Activated CD8-positive, alpha-beta memory T cell treated with anti-CD3 and anti-CD28 coated beads for 1 hour (primary cell): Measurements from ENCODE around the gene RSBN1.

ENCODE experiments used
- DNase-seq, 2 donors: peaks; one replicate each; pipeline ENCODE4 v3.0.0-alpha.2; 2020; ENCODE audit warnings: low read depth in 1 of 2; ENCODE audit errors: extremely low read depth in 1 of 2

RSBN1 gene

DNA sequence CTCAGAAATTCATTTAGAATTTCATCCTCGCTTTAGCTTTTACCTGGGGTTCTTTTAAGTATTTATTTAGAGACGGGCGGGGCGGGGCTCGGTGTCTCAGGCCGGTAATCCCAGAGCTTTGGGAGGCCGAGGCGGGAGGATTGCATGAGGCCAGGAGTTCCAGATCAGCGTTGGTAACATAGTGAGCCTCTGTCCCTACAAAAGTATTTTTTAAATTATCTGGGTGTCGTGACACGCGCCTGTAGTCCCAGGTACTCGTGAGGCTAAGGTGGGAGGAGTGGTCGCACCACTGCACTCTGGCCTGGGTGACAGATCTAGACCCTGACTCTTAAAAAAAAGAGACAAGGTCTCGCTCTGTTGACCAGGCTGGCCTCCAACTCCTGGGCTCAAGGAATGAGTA is 942 bp upstream of the RSBN1 start:
- DNase-seq, result no peak

DNA sequence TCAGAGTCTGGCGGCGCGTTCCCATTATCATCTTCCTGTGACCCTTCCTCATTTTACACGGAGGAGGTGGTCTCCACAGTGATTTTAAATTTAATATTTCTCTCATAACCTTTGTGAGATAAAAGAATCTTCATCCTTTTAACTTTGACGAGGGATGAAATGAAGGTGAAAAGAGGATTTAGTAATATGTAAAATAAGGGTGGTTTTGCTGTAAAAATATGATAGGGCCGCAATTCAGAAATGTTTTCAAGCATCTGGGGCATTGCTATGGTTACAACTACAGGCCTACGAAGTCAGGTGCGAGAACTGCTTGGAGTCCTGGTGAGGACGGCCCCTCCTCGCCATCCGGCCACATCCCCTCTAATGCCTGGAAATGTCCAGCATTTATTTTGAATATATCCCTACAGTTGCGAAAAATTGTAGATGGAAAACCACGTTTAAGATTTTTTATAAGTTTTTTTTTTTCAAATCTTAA is 422 bp upstream of the RSBN1 start:
- no peak for DNase-seq

DNA sequence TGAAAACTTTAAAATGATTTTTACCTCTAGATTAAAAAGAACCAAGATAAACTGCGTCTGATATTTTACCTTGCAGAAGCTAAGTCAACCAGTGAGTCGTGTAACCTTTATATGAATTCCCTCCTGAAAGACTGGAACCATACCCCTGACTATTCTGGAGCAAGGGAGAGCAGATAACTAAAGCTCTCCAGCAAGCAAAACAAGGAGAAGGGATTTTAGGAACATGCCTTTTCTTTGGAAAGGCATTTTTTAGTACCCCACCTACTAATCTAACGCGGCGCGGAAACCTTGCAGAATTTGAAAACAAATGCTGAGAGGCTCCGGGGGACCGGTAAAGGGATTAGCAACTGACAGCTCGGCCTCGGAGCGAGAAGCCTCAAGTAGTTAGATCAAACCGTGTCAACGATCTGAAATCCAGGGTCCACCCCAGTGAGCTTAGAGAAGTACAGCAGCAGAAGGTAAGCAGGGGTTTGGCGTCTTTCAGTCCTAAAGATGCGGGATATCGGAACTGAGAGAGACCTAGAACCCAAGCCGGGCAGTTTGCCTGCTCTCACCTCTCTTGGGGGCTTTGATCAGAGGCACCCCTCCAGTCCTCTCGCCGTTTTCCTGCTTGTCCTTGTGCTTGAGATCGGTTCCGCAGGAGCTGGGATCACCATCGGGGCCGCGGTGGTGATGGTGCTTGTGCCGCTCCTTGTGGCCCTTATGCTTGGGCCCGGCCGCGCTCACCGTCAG is 954 bp downstream of the RSBN1 start:
- DNase-seq, result peak in 1 of 2 donors; percentile 27

DNA sequence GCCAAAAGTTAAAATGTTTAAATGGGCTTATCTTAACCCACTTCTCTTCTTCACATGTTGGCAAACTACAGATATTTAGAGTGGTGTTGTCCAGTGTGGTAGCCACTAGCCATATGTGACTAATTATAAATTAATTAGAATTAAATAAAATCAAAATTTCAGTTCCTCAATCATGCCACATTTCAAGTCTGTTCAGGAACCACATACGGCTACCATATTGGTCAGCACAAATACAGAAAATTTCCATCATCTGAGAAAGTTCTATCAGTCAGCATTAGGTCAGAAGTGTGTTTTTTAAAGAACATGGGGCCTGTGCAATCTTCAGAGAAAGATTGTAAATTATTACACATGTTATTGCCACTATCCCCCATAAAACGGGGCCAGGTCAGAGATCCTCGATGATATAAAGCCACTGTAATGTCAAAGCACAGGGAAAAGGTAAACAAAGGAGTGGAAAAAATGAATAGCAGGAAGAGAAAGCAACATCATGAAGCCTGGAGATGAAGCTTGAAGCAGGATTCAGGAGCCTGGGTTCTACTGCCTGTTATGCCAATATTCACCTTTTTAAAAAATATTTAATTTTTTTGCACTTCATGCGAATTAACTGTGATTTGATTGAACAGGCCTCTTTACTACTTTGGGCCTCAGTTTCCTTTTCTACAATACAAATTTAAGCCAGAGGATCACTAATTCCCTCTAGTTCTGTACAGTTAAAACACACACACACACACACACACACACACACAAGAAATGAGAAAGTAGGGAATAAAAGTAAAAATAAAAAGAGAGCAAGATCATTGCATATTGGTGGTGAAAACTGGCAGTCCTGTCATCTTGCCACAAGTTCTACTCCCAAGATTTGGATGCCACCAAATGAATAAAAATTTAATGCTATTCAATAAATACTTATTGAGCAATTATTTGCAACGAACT is 2.3 kb downstream of the RSBN1 start:
- no peak for DNase-seq

DNA sequence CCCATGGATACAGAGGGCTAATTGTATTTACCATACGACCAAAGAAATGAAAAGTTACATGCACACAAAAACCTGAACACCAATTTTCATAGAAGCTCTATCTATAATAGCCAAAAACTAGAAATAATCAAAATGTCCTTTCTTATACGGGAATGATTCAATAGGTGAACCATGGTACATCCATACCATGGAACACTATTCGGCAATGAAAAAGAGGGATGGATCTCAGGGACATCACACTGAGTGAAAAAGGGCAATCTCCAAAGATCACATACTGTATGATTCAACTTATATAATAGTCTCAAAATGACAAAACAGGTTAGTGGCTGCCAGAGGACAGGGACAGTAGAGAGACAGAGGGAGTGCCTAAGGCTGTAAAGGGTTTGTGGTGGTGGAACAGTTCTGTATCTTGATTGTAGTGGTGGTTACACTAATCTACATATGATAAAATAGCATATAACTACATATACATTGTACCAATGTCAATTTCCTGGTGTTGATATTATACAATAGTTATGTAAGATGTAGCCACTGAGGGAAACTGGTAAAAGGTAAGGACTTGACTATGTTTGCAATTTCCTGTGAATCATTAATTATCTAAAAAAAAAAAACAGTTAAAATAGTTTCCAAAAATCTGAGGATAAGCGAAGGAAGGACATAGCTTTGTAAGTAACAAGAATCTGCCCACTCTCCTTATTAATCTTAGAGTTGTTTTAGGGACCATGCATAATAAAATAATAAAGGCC is 3.7 kb downstream of the RSBN1 start:
- no peak for DNase-seq

DNA sequence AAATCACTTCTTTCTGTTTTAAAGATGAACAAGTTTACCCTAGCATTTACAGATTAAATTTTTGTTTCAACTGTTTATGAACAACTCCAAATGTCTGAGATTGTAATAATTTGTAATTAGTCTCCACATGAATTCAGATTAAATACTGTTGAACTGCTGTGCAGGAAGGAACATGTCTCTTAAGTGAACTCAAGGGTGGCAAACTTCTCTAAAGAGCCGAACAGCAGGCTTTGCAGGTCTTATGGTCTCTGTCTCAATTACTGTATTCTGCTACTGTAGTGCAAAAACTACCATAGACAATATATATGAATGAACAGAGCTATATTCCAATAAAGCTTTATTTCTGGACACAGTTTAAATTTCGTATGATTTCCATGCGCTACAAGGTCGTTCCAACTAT is 6.6 kb downstream of the RSBN1 start:
- no peak for DNase-seq

DNA sequence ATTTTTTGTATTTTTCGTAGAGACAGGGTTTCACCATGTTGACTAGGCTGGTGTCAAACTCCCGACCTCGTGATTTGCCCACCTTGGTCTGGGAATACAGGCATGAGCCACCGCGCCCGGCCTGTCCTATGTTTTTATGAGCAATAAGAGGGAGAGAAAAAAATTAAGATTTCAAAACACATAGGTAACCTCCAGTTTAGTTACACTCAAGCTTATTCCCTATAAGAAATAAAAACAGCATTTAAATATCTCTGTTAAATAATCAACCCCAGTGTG is 7.1 kb downstream of the RSBN1 start:
- DNase-seq, result no peak

DNA sequence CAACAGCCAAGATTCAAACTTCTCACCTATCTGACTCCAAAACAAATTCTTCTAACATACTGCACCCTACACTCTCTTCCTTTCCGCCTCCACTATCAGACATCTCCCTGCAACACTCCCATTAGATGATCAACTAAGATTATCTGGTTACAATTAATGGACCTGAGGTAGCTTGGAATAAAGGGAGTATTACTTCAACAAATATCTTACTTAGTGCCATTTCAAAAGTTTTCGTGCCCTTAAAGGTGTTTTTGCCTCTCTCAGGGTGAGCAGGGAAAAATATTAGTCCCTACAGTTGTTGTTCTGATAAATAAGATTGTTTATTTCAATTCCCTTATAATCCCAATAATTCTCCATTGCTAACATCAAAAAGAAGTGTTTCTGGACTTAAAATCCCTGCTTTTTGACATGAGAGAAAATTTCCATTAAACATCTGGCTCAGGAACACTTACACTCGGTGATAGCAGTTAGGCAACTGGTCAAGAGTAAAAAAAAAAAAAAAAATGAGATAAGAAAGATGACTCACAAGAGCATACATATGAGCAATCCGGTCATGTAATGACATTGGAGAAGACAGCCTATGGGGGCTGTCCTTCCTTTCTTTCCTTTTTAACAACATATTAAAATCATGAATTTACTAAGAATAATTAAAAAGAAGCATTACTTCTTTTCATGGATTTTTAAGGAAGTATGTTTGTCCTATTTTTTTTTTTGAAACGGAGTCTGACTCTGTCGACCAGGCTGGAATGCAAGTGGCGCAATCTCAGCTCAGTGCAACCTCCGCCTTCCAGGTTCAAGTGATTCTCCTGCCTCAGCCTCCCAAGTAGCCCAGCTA is 7.6 kb downstream of the RSBN1 start:
- DNase-seq, result no peak

DNA sequence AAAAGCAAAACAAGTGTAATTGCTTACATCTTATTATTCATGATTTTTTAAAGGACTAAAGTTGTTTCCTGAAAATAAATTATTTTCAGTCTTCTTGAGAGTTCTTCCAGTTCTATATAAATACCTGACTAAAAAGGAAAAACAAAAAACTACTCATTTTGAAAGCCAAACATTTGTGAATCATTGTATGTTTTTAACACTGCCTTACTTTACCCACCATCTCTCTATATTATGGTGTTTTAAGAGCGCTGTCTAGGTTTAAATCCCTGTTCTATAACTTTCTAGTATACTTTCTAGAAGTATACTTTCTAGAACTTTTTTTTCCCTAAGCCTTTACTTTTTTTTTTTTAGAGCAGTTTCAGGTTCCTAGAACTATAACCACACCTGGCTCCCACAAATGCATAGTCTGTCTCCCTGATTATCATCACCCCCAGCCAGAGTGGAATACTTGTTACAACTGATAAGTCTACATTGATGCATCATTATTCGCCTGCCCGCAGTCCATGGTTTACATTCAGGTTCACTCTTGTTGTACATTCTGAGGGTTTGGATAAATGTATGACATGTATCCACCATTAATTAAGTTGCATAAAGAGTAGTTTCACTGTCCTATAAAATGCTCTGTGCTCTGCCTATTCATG is 9.8 kb downstream of the RSBN1 start:
- DNase-seq, result no peak

DNA sequence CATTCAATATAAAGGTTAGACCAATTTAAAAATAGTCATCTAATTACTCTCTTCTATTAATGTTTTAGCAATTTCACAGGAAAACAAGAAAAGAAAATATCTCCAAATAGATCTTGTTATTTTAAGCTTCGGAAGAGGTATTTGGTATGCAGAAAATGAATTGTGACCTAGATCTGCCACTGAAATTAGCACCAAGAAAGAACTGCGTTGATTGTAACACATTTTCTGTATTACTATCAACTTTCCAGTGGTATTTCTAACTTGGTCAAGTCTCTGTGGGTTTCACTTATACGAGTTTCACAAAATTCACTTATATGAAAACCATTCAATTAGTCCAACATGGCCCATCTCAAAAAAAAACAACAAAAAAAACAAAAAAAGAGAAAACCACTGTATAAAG is 11.8 kb downstream of the RSBN1 start:
- DNase-seq, result no peak

DNA sequence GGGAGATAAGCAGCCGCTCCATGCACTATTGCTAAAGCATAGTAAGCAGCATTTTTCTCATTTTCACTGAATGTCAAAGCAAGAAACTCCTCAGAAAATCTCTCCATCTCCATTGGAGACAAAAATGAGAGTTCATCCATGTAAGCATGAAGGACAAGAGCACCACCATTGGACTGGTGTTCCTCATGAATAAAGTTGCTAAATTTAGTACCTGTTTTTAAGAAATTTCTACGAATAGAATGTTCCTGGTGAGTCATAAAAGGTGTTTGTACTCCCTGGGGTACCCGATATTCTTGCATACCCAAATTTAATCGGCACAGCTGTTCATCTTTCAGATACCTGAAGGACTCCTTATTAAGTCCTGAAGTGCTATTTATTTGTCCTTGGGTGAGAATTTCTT is 14.8 kb downstream of the RSBN1 start:
- DNase-seq, result no peak

DNA sequence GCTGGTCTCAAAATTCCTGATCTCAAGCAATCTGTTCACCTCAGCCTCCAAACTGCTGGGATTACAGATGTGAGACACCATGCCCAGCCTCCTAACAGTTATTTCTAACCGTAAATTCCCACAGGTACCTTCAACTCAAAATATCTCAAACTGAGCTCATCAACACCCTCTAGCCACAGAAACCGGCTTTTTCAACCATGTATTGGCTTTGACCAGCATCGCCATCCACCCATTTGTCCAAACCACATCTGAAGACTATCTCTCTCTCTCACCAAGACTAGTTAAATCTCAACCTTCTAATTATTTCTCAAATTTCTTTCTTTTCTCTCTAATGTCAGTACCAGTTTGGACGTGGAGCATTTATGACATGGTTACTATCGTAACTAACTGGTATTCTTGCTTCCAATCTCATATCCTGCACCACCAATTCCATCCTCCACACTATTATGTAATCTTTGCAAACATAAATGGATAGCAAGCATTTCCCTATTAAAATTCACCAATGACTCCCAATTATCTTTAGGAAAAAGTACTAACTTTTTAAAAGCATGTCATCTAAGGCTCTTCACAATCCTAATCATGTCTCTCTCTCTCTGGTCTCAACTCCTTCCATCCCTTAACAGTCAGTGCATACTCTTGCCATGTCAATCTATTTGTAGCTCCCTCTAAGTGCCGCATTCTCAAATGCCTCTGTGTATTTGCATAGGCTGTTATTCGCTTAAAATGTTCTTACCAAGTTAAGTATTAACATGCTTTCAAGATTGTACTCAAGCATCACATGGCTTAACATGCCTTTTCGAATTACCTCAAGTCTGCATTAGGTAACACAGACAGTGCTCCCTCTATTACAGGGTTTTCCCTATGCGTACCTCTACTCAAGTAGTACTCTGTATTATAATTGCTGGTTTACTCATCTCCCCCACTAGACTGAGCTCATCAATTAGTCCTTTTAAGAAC is 18.1 kb downstream of the RSBN1 start:
- no peak for DNase-seq

DNA sequence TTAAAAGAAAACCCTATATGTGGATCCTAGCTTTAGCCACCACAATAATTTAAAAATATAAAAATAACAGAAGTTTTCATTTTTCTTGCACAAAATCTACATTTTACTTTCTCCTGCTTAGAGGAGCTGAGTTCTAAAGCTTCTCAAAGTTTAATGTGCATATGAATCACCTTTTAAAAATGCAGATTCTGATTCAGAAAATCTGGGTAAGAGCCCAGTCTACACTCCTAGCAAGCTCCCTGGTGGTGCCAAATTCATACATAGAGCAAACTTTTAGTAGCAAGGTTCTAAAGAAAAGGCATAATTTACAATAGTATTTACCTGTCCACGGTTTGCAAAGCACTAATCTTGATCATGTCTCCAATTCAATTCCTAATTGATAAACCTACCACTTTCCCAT is 19.3 kb downstream of the RSBN1 start:
- DNase-seq, result no peak

DNA sequence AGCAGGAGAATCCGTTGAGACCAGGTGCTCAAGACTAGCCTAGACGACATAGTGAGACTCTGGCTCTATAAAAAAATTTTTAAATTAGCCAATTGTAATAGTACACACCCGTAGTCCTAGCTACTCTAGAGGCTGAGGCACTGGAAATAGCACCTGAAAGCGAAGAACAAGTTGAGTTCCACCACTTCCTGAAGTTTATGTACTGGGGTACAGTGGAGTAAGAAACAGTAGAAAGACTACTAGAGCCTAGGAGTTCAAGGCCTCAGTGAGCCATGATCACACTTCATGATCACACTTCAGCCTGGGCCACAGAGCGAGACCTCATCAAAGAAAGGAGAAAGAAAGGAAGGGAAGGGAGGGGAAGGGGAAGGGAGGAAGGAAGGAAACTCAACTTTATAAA is 19.8 kb downstream of the RSBN1 start:
- DNase-seq, result no peak

DNA sequence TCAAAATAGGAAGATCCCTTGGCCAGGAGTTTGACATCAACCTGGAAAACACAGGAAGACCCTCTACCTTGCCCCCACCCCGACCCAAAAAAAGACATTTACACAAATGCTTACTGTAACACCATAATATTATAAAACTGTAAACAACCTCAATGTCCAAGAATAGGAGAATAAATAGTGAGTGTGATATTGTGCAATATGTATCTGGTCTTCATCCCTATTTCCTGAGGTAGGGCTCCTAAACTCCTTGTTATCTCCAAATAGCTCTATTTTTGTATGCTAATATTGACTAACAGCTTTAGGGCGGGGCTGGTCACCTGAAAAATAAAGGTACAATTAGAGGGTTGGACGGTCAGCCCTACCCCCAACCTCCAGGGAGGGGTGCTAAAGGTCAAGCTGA is 23.5 kb downstream of the RSBN1 start:
- DNase-seq, result no peak

DNA sequence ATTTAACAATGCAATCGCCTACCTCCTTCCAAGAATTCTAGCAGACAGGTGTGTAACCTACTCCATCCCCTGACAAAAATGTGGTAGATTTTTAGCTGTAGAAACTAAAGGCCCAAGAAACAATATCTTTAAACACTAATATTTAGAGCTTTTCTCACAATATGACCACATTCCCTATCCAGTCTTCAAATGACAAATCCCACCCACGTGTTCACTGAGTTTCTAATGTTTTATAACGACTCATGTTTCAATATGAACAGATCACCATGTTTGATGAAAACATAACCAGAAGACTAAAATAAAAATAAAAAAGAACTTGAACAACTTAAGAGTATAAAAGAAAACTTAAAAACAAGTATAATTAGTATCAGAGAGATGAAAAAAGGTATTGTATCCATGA is 24.6 kb downstream of the RSBN1 start:
- no peak for DNase-seq

DNA sequence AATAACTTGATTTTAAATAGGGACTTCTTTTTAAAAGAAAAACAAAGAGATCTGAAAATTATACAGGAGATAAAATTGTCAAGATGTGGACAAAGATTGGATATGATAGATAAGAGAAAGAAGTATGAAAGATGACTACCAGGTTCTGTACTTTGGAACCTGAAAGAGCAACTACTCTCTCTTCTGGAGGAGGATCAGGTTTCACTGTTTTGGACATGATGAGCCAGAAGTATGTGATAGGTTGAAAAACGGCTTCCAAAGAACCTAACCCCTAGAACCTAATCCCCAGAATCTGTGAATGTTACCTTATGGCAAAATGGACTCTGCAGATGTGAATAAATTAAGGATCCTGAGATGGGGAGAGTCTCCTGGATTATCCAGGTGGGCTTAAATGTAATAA is 26.2 kb downstream of the RSBN1 start:
- no peak for DNase-seq

DNA sequence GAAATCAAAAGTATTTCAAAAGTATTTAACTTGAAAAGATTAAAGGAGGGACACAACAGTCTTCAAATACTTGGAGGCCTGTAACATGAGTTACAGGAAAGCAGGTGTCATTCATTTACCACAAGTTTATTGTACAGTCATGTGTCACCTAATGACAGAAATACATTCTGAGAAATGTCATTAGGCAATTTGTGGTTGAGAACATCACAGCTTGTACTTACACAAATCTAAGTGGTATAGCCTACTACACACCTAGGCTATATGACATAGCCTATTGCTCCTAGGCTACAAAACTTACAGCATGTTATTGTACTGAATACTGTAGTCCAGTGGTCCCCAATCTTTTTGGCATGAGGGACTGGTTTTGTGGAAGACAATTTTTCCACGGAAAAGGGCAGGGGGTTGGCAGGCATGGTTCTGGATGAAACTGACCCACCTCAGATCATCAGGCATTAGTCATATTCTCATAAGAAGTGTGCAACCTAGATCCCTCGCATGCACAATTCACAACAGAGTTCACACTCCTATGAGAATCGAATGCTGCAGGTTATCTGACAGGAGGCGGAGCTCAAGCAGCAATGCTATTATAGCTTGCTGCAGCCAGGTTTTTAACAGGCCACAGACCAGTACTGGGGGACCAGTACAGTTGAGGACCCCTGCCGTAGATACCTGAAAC is 28.0 kb downstream of the RSBN1 start:
- DNase-seq, result no peak
